Right lobe of liver (tissue), 6 donors: ENCODE results near the gene MCM10. TPM values are rescaled to one million over a fixed set of nuclear protein-coding genes. Genes with fewer than 3 reads are reported as not detected.

ENCODE experiments used
- ATAC-seq, 4 donors: fragments of 200-7000 bp; cut with Tn5 transposase; one replicate each; pipeline ENCODE4 v1.9.1; 2020; ENCODE audit warnings: mild to moderate bottlenecking in 4 of 4, moderate library complexity in 4 of 4
- DNase-seq, 3 donors: peaks; one replicate each; pipeline ENCODE4 v3.0.0-alpha.2; 2020
- H3K27ac ChIP-seq, 3 donors: fragments of 200-600 bp; one replicate each; pipeline ENCODE4 v1.8.0; 2022
- H3K27me3 ChIP-seq, 2 donors: fragments of 200-600 bp; one replicate each; pipeline ENCODE4 v1.8.0; 2022
- H3K36me3 ChIP-seq, 4 donors: fragments of 200-600 bp; sonication (generic) in 1 of 4; one replicate each; pipeline versions ENCODE4 v1.5.1 to v1.8.0; 2017 to 2022; ENCODE audit warnings: control low read depth in 1 of 4
- H3K4me1 ChIP-seq, 4 donors: fragments of 200-600 bp; sonication (generic) in 1 of 4; one replicate each; pipeline versions ENCODE4 v1.5.1 to v1.8.0; 2017 to 2022; ENCODE audit warnings: control low read depth in 1 of 4
- H3K4me3 ChIP-seq, 3 donors: fragments of 200-600 bp; one replicate each; pipeline ENCODE4 v1.8.0; 2022
- H3K9me3 ChIP-seq, 4 donors: fragments of 200-600 bp; sonication (generic) in 1 of 4; one replicate each; pipeline versions ENCODE4 v1.5.1 to v1.8.0; 2017 to 2022; ENCODE audit warnings: control low read depth in 1 of 4
- CTCF ChIP-seq, 4 donors: fragments of 200-600 bp in 3 of 4; fragments of 450-650 bp in 1 of 4; IDR thresholded peaks; one replicate each; pipeline versions ENCODE4 v1.5.1 to v1.8.0; 2016 to 2022; ENCODE audit warnings: antibody characterized with exemption in 4 of 4, mild to moderate bottlenecking in 2 of 4
- POLR2A ChIP-seq: fragments of 450-650 bp; IDR thresholded peaks from one replicate; pipeline ENCODE4 v1.6.1; 2017; ENCODE audit warnings: antibody characterized with exemption, mild to moderate bottlenecking
- WGBS: methylation state at CpG from one replicate; pipeline ENCODE4 v1.1.6; 2018; ENCODE audit warnings: low coverage, low lambda C conversion rate; ENCODE audit not compliant: insufficient coverage; ENCODE audit errors: missing lambda C conversion rate; 5-methylcytosine and 5-hydroxymethylcytosine counted together
- intact Hi-C, 2 donors: fragments of 100-400 bp; cut with DNase I; formaldehyde crosslinking; loops; one replicate each; pipeline versions ENCODE4 v1.11.2 to v1.14.1; 2022
- total RNA-seq, 6 experiments: library from RNA; depleted of rRNA in 2 of 6; stranded (reverse); fragments of >200 nt in 2 of 6; fragmentation: NEBNext Ultra II Directional in 3 of 6; extraction: Animal tissue kit (Norgen Biotek cat#: 25700) in 3 of 6; gene quantifications; one replicate each; pipeline versions ENCODE4 v1.1.0 to v1.2.4, GENCODE V29; 2016 to 2023
- donor health status: DM: no; HTN: yes; CAD: no.
- donor health status: DM: no; HTN: no; CAD: no.
- donor health status: DM: no; HTN: no; CAD: no.
- donor health status: DM: no; HTN: yes; CAD: no.
- donor health status: DM: no; HTN: yes; CAD: no.

MCM10 gene
- total RNA-seq, 6 experiments from 2014 or later: 0.05 to 6.4 (median 0.64) TPM; not detected in 1

DNA sequence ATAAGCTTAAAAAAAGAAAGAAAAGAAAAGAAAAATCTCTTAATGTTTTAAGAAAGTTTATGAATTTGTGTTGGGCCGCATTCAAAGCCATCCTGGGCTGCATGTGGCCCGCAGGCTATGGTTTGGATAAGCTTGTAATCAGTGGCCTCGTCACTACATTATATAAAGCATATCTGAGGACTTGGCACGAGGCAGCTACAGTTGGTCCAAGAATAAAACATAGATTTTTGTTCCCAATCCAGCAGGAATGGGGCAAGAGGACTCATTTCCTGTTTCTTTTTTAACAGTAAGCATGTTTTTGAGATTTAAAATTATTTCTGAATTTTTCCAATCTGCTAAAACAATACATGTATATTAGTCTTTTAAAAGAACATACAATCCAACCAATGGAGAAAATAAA lies 28.6 kb downstream of the MCM10 start:
- no peaks in the 10 kb centered on the region for H3K9me3 ChIP-seq
- DNase-seq (no peak), ATAC-seq (no peak)
- peaks cover 0 to 5% (median 0%) of the 10 kb centered on the region in 4 donors for H3K4me1 ChIP-seq
- TF ChIP-seq CTCF (IDR thresholded peaks at IDR 0.05) (no peak), POLR2A (no peak)
- H3K27ac ChIP-seq: no peak overlapping the region
- H3K36me3 ChIP-seq: no peaks in the 10 kb centered on the region
- intact Hi-C loops: no loop called here
- H3K27me3 ChIP-seq: no peaks in the 10 kb centered on the region
- 50% methylated on average over 4 of the region's 4 CpGs for WGBS
- H3K4me3 ChIP-seq: no peak overlapping the region

- no peak for TF ChIP-seq CTCF (IDR thresholded peaks at IDR 0.05)
- no peak for TF ChIP-seq POLR2A
- intact Hi-C loops: no loop called here
- 92% methylated on average over 3 of the region's 3 CpGs for WGBS
- no peaks in the 10 kb centered on the region for H3K27me3 ChIP-seq
- no peak overlapping the region for H3K4me3 ChIP-seq
- H3K4me1 ChIP-seq: no peaks in the 10 kb centered on the region
- ATAC-seq (no peak), DNase-seq (no peak)
- no peaks in the 10 kb centered on the region for H3K36me3 ChIP-seq
- no peak overlapping the region for H3K27ac ChIP-seq
- no peaks in the 10 kb centered on the region for H3K9me3 ChIP-seq
These were observed 29.5 kb downstream of the MCM10 start for GRCh38 chr10:13190816-13191215.

DNA sequence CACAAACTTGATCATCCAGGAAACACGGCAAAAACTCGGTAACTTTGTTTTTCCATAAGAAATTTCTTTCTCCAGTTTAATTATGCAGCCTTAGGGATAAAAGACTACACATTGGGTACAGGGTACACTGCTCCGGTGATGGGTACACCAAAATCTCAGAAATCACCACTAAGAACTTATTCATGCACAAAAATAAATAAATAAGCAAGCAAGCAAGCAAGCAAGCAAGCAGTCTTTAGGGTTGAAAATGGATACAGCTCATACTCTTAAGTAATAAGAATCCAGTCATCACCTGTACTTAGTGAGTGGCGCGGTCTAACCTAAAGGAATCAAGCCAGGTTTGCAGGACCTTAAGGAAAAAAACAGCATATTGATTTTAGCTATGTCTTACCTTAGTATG lies 30.0 kb downstream of the MCM10 start:
- no peaks in the 10 kb centered on the region for H3K36me3 ChIP-seq
- intact Hi-C loops: no loop called here
- WGBS: 94% methylated on average over 5 of the region's 5 CpGs
- H3K27ac ChIP-seq: no peak overlapping the region
- H3K9me3 ChIP-seq: no peaks in the 10 kb centered on the region
- TF ChIP-seq CTCF (IDR thresholded peaks at IDR 0.05): no peak
- no peak for TF ChIP-seq POLR2A
- H3K4me1 ChIP-seq: no peaks in the 10 kb centered on the region
- H3K27me3 ChIP-seq: no peaks in the 10 kb centered on the region
- ATAC-seq (no peak), DNase-seq (no peak)
- H3K4me3 ChIP-seq: no peak overlapping the region

- H3K9me3 ChIP-seq: no peaks in the 10 kb centered on the region
- intact Hi-C loops: no loop called here
- no peak overlapping the region for H3K4me3 ChIP-seq
- TF ChIP-seq POLR2A: no peak
- TF ChIP-seq CTCF (IDR thresholded peaks at IDR 0.05): no peak
- no peaks in the 10 kb centered on the region for H3K27me3 ChIP-seq
- H3K4me1 ChIP-seq: no peaks in the 10 kb centered on the region
- no peak for ATAC-seq
- no peak overlapping the region for H3K27ac ChIP-seq
- DNase-seq: no peak
- no peaks in the 10 kb centered on the region for H3K36me3 ChIP-seq
- WGBS: 87% methylated on average over 5 of the region's 7 CpGs
These were observed 32.3 kb downstream of the MCM10 start for GRCh38 chr10:13193637-13194036.

DNA sequence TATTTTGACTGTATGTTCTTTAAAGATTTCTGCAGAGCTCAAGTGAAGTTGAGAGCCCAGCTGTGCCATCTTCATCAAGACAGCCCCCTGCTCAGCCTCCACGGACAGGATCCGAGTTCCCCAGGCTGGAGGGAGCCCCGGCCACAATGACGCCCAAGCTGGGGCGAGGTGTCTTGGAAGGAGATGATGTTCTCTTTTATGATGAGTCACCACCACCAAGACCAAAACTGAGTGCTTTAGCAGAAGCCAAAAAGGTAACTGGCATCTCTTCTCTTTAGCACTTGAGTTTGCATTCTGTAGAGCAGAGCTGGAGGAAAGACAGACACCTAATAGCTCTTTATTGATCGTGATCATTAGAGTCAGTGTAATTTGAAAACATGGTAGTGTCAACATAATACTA lies 33.7 kb downstream of the MCM10 start:
- Histone ChIP-seq H3K4me3 (no peak overlapping the region), H3K27ac (no peak overlapping the region), H3K4me1 (no peaks in the 10 kb centered on the region), H3K36me3 (no peaks in the 10 kb centered on the region), H3K27me3 (no peaks in the 10 kb centered on the region), H3K9me3 (no peaks in the 10 kb centered on the region)
- DNase-seq (no peak), ATAC-seq (no peak)
- 86% methylated on average over 6 of the region's 6 CpGs for WGBS
- TF ChIP-seq POLR2A (no peak), CTCF (IDR thresholded peaks at IDR 0.05) (no peak)
- intact Hi-C loops: no loop called here
